HG02840 (cell line): ENCODE data around the gene WDR86.

ENCODE experiments used
- ATAC-seq: cut with Tn5 transposase; IDR thresholded peaks from one replicate; pipeline ENCODE4 v1.9.1; 2021; ENCODE audit warnings: mild to moderate bottlenecking, moderate library complexity, moderate number of reproducible peaks; ENCODE audit not compliant: unreplicated experiment, low FRiP score

Gene WDR86

DNA sequence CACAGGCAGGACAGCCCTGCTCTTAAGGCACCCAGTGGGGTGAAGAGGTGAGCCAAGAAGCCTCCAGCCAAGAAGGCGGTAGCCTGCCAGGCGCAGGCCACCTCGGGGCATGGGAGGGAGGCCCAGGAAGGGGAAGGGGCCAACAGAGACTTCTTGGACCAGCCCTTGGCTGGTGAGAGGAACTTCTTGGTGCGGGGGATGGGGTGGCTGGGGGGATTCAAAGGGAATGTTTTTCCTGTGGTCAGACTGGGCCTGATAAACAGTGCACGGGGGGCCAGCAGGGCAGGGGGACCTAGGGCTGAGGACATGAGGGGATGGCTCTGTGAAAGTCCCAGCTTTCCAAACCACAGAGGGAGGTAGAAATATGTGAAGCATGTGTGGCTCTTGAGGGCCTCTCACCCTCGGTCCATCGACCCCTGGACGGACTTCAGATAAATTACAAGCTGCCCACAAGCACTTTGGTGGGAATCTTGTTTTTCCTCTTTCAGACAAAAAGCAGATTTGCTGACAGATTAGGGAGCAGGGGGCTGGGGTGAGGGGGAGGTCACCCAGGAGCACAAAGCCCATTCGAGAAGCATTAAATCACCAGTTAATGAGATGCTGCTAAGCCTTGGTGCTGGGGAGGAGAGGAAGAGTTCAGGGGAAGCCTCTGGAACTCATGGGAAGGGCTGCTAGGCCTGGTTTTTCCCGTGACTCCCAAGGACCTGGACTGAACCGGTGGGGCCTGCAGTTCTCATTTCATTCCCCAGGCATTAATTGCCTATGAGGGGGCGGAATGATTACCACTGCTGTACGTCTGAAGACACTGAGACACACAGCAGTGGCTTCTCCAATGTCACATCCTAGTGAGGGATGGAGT, 18.8 kb upstream of the WDR86 start:
- ATAC-seq, result no peak

DNA sequence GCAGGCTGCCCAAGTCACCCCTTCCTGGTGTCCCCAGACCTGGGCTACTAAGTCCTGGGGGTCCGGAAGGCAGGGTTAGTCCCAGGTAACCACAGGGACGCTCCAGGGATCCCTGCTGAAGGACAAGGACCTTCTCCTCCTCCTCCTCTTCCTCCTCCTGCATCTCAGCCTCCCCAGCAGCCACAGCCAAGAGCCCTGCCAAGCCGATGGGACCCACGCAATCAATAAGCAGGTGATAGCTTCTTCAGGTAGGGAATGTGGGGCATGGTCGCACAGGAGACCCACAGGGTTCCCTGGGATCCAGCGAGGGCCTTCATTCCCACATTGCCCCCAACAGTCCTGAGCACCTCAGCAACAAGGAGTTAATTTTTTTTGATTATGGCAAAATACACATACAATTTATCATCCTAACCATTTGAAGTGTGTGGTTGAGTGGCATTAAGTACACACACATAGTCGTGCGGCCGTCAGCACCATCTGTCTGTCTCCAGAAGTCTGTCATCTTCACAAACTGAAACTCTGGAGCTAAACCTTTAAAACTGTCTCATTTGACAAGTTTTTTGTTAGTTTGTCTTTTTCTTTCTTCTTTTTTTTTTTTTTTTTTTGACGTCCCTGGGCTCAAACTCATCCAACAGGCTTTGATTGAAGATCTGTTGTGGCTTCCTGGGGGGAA, 18.0 kb upstream of the WDR86 start:
- no peak for ATAC-seq

DNA sequence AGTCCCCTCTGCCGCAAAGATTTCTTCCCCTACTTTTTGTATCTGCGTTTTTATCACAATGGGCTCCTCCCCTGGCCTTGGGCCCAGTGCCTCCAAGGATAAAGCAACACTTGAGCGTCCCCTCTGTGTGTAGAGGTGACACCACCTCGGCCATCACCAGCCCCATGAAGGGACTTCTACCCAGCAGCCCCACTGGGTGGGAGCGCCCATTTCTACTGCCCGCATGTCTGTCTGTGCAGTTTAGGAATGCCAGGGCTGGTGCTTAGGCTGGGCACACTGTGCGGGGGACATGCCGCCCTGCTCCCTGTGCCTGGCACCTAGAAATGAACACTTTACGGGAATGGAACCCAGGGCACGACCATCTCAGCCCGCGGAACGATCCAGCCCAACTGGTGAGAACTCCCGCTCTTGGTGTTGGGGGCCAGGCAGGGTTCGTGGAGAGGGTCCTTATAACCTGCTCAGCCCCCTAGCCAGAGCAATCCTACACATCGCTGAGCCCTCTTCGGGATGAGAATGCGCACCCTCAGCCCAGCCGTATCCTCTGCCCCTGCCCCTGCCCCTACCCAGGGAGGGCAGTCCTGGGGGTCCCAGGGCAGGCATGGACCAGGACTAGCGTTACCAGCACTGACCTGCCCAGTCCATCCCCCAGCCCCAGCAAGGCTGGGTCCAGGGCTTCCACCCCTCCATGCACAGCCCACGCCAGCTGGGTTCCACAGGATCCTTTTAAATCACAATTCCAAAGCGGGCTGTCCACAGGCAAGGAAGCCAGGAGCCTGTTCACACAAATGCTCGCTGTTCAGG, 17.3 kb upstream of the WDR86 start:
- ATAC-seq, result no peak

DNA sequence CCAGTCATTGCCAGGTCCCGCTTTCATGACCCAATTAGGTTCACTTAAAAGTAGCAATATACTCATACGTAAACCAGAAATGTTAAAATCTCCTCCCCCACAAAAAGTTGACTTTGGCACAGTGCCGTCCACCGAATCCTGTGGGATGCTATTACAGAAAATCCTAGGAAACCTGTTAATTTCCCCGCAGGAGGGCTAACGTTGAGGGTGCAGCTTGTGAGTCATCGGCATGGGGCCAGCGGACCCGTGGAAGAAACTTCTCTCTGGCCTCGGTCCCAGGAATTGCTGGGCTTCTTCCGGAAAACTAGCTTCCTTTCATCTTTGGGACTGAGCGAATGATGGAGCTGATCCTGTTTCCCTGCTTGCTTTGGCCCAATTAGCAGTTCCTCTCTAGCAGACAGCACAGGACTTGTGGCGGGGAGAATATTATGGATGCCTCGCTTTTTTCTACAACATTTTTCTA, 16.6 kb upstream of the WDR86 start:
- no peak for ATAC-seq

DNA sequence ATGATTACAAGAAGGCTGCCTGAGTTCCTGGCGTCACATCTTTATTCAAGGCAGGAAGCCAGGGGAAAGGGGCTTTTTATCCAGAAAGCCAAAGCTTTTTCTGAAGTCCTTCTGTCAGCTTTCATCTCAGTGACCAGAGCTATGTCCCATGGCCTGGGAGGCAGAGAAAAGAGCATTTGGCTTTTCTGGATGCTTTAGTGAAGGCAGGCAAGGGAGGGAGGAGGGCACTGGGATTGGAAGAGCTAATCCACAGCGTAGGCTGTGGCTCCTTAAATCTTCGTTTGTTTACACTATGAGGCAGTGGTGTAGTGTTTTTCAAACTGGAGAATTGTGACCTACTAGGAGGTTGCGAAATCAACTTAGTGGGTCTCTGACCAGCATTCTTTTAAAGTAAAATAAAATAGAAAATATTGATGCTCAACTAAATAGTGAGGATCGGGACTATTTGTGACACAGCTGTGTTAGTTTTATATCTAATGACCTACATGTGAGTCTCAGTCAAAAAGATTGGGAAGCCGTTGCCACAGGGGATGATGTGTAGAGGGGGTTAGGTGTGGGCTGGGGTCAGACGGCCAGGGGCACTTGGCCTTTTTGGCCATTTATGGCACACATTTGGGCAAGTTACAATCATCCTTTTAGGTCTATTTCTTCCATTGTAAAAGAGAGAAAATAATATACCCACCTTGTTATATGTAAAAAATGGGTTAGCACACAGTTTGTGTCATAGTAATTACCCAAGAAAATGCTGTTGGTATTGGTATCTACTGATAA, 16.0 kb upstream of the WDR86 start:
- no peak for ATAC-seq

DNA sequence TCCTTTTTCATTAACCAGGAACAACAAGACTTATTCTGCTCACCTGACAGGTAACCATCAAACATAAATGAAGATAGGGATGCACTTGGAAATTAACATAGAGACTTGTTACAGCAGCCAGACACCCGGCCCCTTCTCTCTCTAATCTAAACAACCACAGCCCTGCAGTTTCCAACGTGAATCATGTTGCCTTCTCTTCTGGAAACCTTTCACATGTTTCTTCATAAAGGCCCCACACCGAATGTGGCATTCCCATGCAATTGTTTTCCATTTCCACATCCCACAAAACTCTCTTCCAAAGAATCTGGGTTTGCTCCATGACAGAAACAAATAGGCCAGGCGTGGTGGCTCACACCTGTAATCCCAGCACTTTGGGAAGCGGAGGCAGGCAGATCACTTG, 15.0 kb upstream of the WDR86 start:
- ATAC-seq, result no peak

DNA sequence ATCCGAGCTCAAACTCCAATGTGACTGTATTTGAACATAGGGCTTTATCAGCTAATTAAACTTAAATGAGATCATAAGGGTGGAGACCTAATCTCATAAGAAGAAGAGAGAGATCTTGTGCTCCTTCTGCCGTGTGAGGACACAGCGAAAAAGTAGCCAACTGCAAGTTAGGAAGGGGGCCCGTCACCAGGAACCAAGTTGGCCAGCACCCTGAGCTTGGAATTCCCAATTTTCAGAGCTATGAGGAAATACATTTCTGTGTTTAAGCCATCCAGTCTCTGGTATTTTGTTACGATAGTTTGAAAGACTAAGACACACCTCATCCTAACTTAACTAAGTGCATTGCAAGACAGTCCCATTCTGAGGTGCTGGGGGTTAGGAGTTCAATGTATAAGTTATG, 14.1 kb upstream of the WDR86 start:
- no peak for ATAC-seq

DNA sequence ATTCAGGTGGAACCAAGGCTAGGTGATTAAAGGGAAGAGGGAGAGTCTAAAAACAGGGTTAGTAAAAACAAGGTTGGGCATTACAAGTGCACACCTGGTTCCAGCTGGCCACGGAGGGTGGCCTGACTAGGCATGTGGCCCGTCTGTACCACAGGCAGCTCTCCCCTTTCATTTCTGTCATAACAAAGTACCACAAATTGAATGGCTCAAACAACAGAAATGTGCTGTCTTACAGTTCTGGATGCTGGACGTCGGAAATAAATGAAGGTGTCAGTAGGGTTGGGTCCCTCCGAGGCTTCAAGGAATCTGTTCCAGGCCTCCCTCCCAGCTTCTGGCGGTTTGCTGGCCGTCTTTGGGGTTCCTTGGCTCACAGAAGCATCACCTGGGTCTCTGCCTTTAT, 13.4 kb upstream of the WDR86 start:
- no peak for ATAC-seq

DNA sequence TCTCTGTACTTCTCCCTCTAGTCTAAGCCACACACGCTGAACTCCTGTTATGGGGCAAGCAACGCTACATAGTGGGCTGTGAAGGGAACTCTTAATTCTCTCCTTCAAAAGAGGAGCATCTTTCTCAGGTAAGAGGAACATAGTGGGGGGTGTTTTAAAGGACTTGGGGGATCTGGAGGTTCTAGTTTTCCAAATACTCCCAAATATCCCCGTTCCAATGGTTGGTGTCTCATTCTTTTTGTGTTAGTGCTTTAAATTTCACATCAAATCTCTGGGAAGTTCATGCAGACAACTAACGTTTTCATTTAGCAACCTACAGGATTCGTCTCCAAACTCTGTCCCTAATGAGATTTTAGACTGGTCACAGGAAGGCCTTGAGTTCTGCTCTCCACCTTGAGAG, 12.4 kb upstream of the WDR86 start:
- no peak for ATAC-seq

DNA sequence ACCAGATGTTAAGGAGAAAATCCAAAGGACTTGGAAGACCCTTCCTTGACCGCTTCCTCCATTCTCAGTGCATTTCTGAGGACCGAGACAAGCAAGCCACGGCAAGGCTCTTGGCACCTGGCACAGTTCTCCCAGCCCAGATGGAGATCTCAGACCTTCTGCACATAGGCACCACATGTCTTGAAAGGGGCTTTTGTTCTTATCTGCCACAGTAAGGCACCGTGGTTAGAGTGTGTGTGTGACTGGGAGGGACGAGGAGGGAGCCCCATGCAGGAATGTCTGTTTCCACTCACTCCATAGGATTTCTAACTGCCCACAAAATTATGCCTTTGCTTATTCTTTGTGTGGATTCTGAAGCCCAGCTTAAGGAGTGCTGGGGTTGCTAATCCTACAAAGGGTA, 10.3 kb upstream of the WDR86 start:
- ATAC-seq, result no peak

DNA sequence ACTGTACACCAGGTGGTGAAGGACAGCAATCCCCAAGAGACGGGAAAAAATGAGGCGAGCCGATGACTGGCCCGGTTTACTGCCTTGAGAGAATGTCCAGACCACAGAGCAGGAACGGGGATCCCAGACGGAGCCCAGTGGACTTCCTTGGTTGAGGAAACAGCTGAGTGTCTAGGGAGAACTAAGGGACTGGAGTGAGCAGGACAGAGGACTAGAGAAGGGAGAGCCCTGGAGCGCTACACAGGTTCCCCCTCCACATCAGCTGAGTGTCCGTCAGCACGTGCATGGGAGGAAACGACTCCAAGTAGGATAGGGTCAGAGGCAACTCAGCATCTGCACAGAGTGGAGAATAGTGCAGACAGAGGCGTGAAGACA, 7.1 kb upstream of the WDR86 start:
- no peak for ATAC-seq

DNA sequence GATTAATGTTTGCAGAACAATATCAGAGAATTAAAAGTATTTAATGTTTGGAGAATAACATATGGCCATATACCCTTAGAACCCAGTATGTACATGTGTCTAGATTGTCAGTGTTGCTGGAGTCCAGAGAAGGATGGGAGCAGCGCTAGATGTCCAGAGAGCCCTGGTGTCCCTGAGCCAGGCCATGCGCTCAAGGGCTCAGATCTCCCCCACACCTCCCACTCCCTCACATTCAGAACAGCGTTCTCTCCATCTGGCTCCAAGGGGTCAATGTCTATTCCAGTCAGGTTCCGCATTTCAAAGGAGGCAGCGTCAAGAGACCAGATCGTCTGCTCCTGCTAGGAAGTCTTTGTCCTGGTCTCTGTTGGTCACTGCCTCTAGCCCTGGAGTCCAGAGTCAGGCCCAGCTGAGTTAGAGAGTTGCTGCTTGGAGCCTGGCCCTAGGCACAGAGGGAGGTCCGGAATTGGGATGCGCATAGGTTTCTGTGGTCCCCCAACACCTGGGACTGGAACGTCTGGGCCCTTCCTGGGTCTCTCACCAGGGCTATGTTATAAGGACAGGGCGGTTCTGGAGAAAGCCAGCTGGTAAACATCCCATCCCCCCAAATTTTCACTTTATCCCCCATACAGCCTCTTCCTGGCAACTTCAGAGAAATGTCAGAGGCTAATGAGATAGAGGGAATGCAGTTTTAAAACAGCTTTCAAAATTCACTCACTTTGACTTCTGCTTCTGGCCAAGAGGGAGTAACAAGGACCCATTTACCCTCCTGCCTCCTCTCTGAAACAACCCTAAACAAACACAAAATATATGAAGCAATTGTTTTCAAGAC, 6.5 kb upstream of the WDR86 start:
- ATAC-seq, result no peak

DNA sequence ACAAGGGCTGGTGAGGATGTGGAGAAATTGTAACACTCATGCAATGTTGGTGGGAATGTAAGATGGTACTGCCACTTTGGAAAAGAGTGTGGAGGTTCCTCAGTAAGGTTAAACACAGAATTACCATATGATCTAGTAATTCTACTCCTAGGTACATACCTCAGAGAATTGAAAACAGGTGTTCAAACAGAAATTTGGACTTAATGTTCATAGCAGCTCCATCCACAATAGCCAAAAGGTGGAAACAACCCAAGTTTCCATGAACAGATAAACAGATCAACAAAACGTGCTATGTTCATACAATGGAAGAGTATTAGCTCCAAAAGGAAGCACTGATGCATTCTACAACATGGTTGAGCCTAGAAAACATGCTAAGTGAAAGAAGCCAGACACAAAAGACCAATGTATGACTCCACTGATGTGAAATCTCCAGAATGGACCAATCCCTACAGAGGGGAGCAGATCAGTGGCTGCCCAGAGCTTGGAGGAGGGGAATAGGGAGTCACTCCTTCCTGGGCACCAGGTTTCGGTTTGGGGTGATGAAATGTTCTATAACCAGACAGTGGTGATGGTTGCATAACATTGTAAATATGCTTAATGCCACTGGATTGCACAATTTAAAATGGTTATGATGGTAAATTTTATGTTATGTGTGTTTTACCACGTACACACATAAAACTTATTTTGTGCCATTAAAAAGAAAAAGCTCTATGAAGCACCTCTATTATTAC, 5.7 kb upstream of the WDR86 start:
- no peak for ATAC-seq

DNA sequence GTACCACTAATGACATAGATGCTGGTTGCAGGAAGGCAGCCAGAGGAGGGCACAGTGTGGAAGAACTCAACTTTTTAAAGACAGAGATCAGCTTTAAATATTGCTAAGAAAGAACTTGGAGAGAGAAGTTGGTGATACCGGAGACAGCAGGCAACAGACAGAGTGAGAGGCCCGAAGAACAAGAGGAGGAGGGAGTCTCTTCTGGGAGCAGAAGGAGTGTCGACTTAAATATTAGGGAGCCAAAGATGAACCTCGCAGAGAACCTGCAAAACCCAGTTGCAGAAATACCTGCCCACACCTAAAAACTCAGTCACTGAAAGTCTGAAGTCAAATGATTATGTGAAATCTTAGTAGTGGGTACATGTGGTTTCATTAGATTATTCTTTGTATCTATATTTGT, 3.4 kb upstream of the WDR86 start:
- ATAC-seq, result no peak

DNA sequence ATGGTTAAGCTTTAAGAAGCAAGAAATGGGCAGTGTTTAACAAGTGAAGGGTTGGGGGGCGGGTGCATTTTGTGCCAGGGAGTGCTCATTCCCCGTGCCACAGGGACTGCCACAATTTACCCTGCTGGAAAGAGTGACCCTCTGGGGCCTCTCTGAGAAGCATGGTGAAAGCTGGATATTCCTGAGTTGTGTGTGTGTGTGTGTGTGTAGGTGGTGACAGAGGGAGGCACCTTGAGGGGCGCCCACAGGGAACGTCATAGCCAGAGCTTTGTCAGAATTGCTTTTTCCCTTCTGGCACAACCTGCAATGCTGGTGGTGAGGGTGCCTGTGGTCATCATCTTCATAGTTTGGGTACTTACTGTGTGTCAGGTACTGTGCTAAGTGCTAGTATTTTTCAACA, 2.5 kb upstream of the WDR86 start:
- ATAC-seq, result no peak

DNA sequence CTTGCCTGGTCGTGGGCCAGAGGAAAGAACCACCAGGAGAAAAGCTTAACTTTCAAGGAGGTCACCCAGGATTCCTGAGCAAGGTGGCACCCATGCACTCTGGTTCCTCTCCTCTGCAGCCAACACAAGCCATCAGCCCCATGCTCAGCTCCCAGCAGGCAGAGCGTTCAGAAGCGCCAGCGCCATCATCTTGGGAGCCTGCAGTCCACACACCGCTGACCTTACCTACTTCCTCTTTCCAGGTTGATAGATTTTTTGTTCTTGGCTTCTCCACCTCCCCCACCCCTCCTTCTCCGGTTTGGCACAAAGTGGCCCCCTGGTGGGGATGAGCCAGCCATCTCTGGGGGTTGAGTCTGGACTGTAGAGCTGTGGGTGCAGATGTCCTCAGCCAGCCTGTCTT, 1.7 kb upstream of the WDR86 start:
- no peak for ATAC-seq

DNA sequence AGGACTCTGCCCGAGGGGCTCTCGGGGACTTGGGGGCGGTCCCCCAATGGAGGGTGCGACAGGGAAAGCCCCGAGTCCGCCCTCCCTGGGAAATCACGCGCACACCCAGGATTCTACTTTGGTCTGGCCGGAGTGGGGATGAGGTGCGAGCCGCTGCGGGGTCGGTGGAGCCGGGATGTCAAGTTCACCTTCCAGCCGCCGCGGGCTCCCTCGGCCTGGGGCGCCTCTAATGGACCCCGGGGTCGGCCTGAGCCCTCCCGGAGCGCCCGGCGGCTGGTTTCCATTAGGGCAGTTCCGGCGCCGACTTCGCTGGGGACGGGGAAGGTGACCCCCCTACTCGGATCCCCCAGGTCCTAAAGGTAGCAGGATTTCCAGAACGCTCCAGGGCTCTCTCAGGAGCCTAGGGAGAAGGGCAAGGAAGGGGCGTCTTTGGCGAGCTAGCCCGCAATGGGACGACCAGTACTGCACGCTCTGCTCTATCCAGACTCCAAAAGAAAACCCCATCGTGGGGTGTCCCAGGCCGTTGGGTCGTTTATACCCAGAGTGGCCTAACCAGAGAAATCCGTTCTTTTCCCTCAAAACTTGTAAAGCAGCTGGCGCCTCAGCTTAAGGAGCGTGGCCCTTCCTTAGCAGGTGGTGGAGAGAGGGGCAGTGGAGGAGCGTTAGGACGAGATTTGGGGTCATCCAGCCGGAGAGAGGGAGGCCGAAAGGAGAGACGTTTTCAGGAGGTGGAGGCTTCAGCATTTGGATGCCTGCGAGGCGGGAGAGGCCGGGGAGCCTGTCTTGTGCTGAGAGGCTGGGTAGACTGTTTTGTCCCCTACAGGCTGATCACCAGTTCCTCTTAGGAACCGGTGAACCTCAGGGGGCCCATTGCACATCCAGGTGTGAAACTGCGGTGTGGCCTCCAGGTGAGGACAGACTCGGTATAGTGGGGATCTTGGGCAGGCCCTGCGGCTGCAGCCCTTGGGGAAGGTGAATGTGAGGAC, 860 bp upstream of the WDR86 start:
- no peak for ATAC-seq
